ENCODE results near the gene ANKRD62. TPM values are rescaled to one million over a fixed set of nuclear protein-coding genes. Genes with fewer than 3 reads are reported as not detected.
A peak's percentile ranks its signal among the peaks of the same experiment; 100 is the strongest.
"Not testable (repeated sequence)": the region's sequence is repeated elsewhere in the genome, so short reads cannot be mapped to it uniquely, and the experiment has no call there.

The ANKRD62 gene
- polyA plus RNA-seq, 6 donors from 2014 or later: not detected

DNA sequence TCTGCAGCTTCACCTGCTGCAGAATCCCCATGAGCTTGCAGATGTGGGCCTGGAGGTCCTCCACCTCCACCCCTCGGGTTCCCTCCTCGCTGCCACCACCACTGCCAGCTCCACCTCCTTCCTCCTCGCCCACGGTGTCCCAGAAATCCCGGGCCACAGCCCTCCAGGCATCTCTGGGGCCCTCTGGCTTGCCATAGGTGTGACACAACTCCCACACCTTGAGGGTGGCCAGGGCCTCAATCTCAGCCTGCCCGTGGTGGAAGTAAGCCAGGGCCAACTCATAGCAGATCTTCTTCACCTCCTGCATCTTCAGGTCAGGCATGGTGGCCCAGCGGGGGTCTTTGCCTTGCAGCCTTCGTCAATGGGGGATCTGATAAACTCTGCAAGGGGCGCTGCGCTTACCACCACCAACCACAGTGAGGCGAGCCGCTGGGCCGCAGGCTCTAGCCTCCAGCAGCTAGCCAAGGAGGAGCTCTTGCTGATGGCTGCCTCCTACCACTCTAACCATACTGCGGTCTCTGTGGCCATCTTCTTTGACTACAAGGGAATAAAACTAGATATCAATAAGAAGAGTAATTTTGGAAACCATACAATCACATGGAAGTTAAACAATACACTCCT lies 36.1 kb upstream of the ANKRD62 start:
- peaks cover 8 to 26% (median 13%) of the 10 kb centered on the region in 3 donors for H3K4me1 Mint-ChIP-seq
- H3K36me3 Mint-ChIP-seq: no peaks in the 10 kb centered on the region
- peaks cover 0 to 17% (median 0%) of the 10 kb centered on the region in 3 donors for H3K27me3 Mint-ChIP-seq

DNA sequence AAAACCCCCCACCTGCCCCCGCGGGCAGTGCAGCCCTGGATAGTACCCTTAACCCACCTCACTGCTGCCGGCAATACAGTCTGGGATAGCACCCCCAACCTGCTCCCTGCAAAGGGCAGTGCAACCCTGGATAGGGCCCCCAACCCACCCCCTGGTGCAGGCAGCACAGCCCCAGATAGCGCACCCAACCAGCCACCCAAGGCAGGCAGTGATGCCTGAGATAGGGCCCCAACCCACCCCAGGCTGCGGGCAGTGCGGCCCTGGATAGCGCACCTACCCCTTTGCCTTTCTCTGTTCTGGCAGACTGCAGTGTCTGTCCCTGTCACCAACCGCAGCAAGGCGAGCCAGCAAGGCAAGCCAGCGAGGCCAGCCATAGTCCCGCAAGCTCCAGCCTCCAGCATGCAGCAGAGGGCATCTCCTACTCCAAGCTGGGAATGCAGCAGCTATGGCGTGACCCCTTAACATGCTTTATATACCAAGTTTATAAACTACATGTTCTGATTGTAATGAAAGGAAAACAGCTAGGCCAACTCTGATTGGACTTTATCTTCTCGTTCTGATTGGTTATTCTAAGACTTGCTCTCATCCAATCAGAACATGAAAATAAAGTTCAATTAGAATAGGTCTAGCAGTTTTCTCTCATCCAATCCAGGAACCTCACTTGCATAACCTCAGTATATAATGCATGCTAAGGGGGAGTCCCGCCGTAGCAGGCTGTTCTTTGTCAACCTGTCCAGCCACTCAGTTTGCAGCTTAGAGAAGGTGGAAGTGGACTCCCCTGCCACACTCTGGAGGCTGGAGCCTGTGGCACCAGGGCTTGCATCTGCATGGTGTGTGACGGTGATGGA lies 34.1 kb upstream of the ANKRD62 start:
- H3K27ac Mint-ChIP-seq: peak overlapping the region in 3 of 6 donors; percentile 47 to 82 (median 72)
- no peak overlapping the region for H3K4me3 Mint-ChIP-seq
- H3K4me1 Mint-ChIP-seq: peaks cover 0 to 11% (median 0%) of the 10 kb centered on the region in 3 donors
- no peaks in the 10 kb centered on the region for H3K36me3 Mint-ChIP-seq
- peaks cover 0 to 23% (median 4%) of the 10 kb centered on the region in 3 donors for H3K27me3 Mint-ChIP-seq
- H3K9me3 Mint-ChIP-seq: peaks cover 0 to 1% (median 0%) of the 10 kb centered on the region in 7 donors
- DNase-seq (no peak), ATAC-seq (ENCODE audit: low read depth in 2 of 2) (no peak)

More for the DNA sequence above, 36.1 kb upstream of the ANKRD62 start:
- Mint-ChIP-seq H3K9me3 (peaks cover 0 to 1% (median 0%) of the 10 kb centered on the region in 7 donors), H3K4me3 (peak overlapping the region in 1 of 8 donors; percentile 15), H3K27ac (no peak overlapping the region)
- no peak for DNase-seq
- ATAC-seq (ENCODE audit: low read depth in 2 of 2): no peak

DNA sequence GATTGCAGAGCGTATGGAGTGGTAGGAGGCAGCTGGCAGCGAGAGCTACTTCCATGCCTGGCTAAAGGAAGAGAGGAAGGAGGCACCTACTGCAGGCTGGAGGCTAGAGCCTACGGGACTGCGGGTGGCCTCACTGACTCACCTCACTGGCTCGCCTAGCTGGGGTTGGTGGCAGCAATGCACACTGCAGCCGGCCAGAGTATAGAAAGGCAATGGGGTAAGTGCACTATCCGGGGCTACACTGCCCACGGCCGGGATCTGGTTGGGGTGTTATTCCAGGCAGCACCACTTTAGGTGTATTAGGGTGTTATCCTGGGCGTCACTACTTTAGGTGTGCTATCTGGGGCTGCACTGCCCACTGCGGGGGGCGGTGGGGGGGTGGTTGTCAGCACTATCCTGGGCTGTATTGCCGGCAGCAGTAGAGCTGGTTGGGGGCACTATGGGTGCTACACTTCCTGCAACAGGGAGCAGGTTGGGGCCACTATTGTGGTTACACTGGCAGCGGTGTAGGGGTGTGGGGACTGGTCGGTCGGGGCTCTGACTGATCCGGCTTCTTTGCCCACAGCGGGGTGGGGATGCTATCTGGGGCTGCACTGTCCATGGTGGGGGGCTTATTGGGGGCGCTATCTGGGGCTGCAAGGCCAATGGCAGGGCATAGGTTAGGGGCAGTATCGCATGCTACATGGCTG lies 33.3 kb upstream of the ANKRD62 start:
- no peak for DNase-seq
- peaks cover 0 to 1% (median 0%) of the 10 kb centered on the region in 7 donors for H3K9me3 Mint-ChIP-seq
- H3K4me1 Mint-ChIP-seq: peaks cover 0 to 11% (median 0%) of the 10 kb centered on the region in 3 donors
- H3K27me3 Mint-ChIP-seq: peaks cover 0 to 23% (median 5%) of the 10 kb centered on the region in 3 donors
- H3K4me3 Mint-ChIP-seq: no peak overlapping the region
- ATAC-seq (ENCODE audit: low read depth in 2 of 2): no peak
- peak overlapping the region in 1 of 6 donors; percentile 82 for H3K27ac Mint-ChIP-seq
- no peaks in the 10 kb centered on the region for H3K36me3 Mint-ChIP-seq

DNA sequence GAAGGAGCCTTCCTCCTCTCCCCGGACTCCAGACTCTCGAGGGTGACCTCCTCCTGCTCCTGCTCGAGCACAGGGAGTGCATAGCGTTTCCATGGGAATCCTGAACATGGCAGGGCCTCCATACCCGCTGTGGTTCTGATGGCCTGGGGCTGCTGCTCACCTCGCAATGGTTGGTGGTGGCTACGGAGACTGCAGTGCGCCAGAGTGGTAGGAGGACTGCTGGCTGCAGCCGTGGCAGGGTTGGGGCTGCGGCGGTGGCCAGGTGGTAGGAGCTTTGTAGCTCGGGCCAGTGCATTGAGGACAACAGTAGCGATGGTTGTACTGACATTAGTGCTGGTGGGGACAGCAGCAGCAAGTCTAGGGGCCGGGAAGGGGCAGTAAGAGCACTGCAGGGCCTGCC lies 32.0 kb upstream of the ANKRD62 start:
- Mint-ChIP-seq H3K36me3 (no peaks in the 10 kb centered on the region), H3K9me3 (peaks cover 0 to 1% (median 0%) of the 10 kb centered on the region in 7 donors), H3K4me3 (no peak overlapping the region), H3K27me3 (peaks cover 0 to 29% (median 5%) of the 10 kb centered on the region in 3 donors), H3K27ac (no peak overlapping the region), H3K4me1 (peaks cover 0 to 6% (median 0%) of the 10 kb centered on the region in 3 donors)
- DNase-seq: no peak
- ATAC-seq (ENCODE audit: low read depth in 2 of 2): no peak

DNA sequence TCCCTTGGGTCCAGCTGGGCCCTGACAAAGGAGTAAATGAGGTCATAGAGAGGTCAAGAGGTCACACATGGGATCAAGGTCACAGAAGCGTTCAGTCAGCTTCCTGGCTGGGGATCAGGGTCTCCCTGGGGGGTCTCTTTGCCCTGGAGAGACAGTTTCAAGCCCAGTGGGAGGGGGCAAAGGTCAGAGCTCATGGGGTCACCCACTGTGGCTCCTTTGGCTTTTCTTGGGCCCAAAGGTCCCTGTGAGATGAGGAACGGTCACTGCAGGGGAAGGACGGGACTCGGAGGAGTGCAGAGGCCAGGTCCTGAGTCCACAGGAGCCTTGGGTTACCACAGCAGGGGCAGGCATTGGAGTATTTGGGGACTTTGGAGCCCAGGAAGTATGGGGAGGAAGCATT lies 30.7 kb upstream of the ANKRD62 start:
- H3K27ac Mint-ChIP-seq: peak overlapping the region in 3 of 6 donors; percentile 39 to 54 (median 44)
- H3K36me3 Mint-ChIP-seq: no peaks in the 10 kb centered on the region
- peaks cover 0 to 1% (median 0%) of the 10 kb centered on the region in 7 donors for H3K9me3 Mint-ChIP-seq
- H3K27me3 Mint-ChIP-seq: peaks cover 0 to 24% (median 5%) of the 10 kb centered on the region in 3 donors
- ATAC-seq (ENCODE audit: low read depth in 2 of 2) (no peak), DNase-seq (no peak)
- peaks cover 0 to 6% (median 0%) of the 10 kb centered on the region in 3 donors for H3K4me1 Mint-ChIP-seq
- no peak overlapping the region for H3K4me3 Mint-ChIP-seq

DNA sequence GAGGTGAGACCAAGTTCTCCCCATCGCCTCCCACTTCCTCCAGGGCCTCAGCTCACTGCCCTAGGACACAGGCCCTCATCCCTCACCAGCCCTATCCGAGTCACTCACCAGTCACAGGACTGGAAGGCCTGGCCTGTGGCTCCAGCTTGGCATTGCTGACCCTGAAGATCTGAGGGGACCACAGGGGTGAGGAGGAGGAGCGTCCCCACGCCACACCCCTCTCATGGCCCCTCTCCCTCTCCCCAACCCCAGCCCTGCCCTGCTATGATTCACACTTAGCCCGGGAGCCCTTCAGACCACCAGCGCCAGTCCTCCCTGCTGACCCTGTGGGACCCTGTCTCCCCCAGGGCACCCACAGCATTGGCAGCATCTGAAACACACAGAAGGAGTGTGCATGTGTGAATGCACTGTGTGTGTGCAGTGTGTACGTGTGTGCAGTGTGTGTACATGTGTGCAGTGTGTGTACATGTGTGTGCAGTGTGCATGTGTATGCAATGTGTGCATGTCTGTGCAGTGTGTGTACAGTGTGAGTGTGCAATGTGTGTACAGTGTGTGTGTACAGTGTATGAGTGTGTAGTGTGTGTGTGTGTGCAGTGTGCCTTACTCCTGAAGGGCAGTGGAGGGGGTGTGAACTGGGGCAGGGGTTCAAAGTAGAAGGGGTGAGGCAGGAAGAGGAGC lies 29.4 kb upstream of the ANKRD62 start:
- peaks cover 0 to 6% (median 0%) of the 10 kb centered on the region in 3 donors for H3K4me1 Mint-ChIP-seq
- H3K27me3 Mint-ChIP-seq: peaks cover 5 to 32% (median 9%) of the 10 kb centered on the region in 3 donors
- DNase-seq (no peak), ATAC-seq (ENCODE audit: low read depth in 2 of 2) (no peak)
- H3K9me3 Mint-ChIP-seq: peaks cover 0 to 2% (median 0%) of the 10 kb centered on the region in 7 donors
- H3K27ac Mint-ChIP-seq: no peak overlapping the region
- H3K36me3 Mint-ChIP-seq: no peaks in the 10 kb centered on the region
- no peak overlapping the region for H3K4me3 Mint-ChIP-seq

DNA sequence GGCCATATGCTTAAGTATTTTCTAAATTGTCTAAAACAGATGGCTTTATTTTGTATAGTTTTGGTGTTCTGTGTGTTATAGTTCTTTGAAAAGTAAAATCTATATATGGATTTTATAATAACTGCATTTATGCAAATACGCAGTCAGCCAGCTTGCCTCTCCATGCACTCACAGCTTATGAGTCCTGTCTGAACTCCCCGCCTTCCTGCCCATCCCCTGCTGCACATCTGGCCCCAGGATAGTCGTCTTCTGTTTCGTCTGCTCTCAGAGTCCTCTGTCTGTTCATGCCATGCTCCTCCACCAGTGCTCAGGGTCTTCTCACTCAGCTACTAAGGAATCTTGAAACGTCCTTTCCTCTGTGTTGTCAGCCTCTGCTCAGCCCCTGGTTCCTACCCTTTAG lies 28.2 kb upstream of the ANKRD62 start:
- H3K4me1 Mint-ChIP-seq: no peaks in the 10 kb centered on the region
- no peak for DNase-seq
- peak overlapping the region in 1 of 6 donors; percentile 3 for H3K27ac Mint-ChIP-seq

DNA sequence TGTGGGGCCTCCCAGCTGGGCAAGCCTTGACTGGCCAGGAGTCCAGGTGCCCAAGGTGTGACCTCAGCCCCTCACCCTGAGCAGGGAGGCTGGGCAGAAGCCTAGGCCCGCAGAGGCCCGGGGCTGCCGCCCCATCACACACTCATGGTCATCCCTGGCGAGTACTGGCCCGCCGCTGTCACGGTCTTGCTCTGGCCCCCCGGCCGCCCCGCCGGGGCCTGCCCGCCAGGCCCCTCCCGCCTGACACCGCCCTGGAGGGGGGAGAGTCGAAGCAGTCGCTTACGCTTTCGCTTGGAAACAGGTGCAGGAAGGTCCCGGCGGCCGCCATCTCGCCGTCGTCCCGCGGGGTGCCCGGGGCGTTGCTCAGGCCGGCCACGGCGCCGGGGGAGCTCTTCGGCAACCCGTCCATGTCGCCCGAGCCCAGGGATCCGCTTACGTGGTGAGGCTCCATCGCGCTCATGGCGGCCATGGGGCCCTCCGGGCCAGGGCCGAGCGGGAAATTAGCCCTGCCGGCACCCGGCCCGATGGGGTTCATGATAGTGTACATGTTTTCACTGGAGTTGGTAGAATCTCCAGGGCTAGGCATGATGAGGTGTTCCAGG lies 26.6 kb upstream of the ANKRD62 start:
- Mint-ChIP-seq H3K27me3 (peaks cover 5 to 27% (median 10%) of the 10 kb centered on the region in 3 donors), H3K27ac (no peak overlapping the region), H3K36me3 (no peaks in the 10 kb centered on the region), H3K4me1 (no peaks in the 10 kb centered on the region), H3K4me3 (no peak overlapping the region), H3K9me3 (peaks cover 0 to 2% (median 0%) of the 10 kb centered on the region in 7 donors)
- ATAC-seq (ENCODE audit: low read depth in 2 of 2): peak in 1 of 2 donors; percentile 20
- no peak for DNase-seq

More for the DNA sequence above, 28.2 kb upstream of the ANKRD62 start:
- Mint-ChIP-seq H3K4me3 (no peak overlapping the region), H3K36me3 (no peaks in the 10 kb centered on the region), H3K9me3 (peaks cover 0 to 2% (median 0%) of the 10 kb centered on the region in 7 donors), H3K27me3 (peaks cover 5 to 25% (median 10%) of the 10 kb centered on the region in 3 donors)
- no peak for ATAC-seq (ENCODE audit: low read depth in 2 of 2)

DNA sequence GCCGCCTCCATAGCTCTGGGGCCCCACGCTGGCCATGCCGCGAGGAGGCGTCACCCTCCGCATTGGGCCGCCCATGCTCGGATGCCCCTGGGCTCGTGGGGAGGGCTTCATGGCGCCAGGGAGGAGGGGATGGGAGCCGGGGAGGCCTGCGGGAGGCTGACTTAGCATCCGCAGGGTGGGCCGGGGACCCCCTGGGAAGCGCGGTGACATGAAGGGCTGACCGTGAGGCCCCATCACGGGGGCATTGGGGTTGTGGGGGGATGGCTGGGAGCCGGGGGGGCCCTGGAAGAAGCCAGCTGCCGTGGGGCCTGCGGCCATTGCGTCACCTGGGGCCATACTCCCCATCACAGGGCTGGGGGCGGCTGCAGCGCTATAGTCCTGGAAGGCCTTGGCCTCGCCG lies 26.0 kb upstream of the ANKRD62 start:
- Mint-ChIP-seq H3K27ac (no peak overlapping the region), H3K4me1 (no peaks in the 10 kb centered on the region), H3K27me3 (peaks cover 5 to 27% (median 10%) of the 10 kb centered on the region in 3 donors), H3K9me3 (peaks cover 0 to 2% (median 0%) of the 10 kb centered on the region in 7 donors), H3K4me3 (no peak overlapping the region), H3K36me3 (no peaks in the 10 kb centered on the region)
- ATAC-seq (ENCODE audit: low read depth in 2 of 2) (no peak), DNase-seq (no peak)

DNA sequence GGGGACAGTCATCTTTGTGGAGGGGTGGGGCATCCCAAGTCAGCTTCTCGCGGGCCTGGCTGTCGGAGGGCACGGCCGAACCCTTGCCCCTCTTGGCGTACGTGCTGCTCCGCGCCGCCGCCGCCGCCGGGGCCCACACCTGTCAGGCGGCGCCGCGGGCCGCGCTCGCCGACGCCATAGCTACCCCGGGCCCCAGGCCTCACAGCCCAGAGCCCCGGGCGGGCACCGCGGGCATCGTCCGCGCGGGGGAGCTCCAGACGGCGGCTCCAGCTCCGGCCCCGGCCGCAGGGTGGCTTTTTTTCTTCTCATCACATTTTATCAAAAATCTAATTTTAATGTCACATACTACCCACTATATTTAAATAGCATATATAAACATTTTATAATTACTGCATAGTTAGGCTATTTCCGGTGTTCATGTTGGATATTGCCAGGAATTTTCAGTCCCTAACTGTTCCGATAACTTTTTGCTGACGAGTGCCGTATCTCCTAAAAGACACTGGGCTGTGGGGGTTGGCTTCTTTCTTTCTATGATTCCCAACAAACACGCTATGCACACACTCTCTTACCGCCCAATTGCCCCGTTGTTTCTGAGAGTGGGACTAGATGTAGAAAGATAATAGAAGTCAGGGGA lies 25.2 kb upstream of the ANKRD62 start:
- H3K27me3 Mint-ChIP-seq: peaks cover 9 to 24% (median 13%) of the 10 kb centered on the region in 3 donors
- not testable (repeated sequence) for H3K4me1 Mint-ChIP-seq, H3K36me3 Mint-ChIP-seq, H3K9me3 Mint-ChIP-seq, H3K4me3 Mint-ChIP-seq, H3K27ac Mint-ChIP-seq, DNase-seq
- peak in 1 of 2 donors; percentile 45 for ATAC-seq (ENCODE audit: low read depth in 2 of 2)

DNA sequence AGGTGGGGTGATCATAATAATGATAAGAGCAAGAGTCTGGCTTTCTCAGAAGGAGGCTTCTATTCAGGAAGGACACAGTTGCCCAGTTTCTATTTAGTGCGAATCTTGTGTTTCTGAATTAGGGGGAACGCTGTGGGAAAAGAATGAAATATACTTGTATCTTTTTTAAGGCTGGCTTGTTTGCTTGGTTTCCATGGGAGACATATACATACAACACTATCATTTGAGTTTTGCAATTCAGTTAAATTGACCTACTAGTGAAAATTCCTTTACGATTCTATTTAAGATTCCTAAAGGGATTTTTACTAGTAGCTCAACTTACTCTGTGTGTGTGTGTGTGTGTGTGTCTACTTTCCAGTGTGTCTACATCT lies 24.7 kb upstream of the ANKRD62 start:
- ATAC-seq (ENCODE audit: low read depth in 2 of 2): no peak

DNA sequence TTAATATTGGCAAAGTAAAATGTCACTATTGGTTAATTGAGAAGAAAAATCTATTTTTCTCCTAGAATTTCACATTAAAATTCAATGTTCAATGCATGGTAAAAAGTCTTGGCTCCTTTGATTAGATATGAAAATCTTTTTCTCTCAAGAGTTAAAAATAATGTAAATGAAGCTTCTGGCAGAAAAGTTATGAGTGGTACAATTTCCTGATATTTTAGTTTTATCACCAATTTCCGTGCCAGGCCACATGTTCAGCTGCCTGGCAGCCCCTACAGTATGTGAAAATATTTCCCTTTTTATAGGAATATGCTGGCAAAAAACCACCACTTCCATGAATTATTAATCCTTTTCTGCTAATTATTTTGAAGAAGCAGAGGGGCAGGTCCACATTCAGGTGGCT lies 22.6 kb upstream of the ANKRD62 start:
- H3K4me1 Mint-ChIP-seq; ATAC-seq (ENCODE audit: low read depth in 2 of 2); H3K27ac Mint-ChIP-seq; DNase-seq; H3K4me3 Mint-ChIP-seq; H3K36me3 Mint-ChIP-seq; H3K9me3 Mint-ChIP-seq: not testable (repeated sequence)
- peaks cover 5 to 38% (median 17%) of the 10 kb centered on the region in 3 donors for H3K27me3 Mint-ChIP-seq

More for the DNA sequence above, 24.7 kb upstream of the ANKRD62 start:
- H3K36me3 Mint-ChIP-seq: no peaks in the 10 kb centered on the region
- no peaks in the 10 kb centered on the region for H3K4me1 Mint-ChIP-seq
- peaks cover 0 to 2% (median 0%) of the 10 kb centered on the region in 7 donors for H3K9me3 Mint-ChIP-seq
- H3K27ac Mint-ChIP-seq: peak overlapping the region in 1 of 6 donors; percentile 26
- no peak for DNase-seq
- H3K27me3 Mint-ChIP-seq: peaks cover 9 to 27% (median 17%) of the 10 kb centered on the region in 3 donors
- H3K4me3 Mint-ChIP-seq: no peak overlapping the region

Data from naive B cell (primary cell).